GM19438 (cell line): ENCODE data around the gene PRSS53.

Experiments used
- ATAC-seq: cut with Tn5 transposase; IDR thresholded peaks from one replicate; pipeline ENCODE4 v1.9.1; 2021; ENCODE audit warnings: low read depth; ENCODE audit not compliant: unreplicated experiment

The PRSS53 gene

DNA sequence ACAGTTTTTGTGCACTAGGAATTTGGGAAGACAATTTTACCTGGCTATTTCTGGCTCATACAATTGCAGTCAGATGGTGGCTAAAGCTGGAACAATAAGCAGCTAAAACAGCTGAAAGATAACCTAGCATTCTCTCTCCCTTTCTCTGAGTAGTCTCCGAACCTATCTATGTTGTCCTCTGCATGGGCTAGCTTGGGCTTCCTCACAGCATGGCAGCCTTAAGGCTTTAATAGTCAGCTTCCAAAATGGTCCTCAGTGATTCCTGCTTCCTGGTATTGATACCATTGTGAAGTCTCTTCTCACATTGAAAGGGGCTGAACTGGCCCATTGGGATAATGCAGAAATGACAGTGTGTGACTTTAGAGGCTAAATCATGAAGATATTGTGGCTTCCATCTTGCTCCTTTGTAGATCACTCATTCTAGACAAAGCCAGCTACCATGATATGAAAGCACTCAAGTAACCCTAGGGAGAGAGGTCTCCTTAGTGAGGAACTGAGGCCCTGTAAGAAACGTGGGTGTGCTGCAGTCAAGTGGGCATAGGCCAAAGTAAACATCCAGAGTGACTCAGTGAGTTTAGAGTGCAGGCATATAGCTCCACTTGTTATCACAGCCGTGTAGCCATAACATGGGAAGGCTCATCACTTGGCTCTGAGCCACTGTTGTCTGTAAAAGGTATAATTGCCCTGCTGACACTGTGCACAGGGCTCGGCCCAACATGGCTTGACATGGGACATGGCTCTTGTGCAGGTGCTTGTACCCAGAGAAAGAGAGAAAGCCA is 11.3 kb upstream of the PRSS53 start:
- ATAC-seq, result no peak

DNA sequence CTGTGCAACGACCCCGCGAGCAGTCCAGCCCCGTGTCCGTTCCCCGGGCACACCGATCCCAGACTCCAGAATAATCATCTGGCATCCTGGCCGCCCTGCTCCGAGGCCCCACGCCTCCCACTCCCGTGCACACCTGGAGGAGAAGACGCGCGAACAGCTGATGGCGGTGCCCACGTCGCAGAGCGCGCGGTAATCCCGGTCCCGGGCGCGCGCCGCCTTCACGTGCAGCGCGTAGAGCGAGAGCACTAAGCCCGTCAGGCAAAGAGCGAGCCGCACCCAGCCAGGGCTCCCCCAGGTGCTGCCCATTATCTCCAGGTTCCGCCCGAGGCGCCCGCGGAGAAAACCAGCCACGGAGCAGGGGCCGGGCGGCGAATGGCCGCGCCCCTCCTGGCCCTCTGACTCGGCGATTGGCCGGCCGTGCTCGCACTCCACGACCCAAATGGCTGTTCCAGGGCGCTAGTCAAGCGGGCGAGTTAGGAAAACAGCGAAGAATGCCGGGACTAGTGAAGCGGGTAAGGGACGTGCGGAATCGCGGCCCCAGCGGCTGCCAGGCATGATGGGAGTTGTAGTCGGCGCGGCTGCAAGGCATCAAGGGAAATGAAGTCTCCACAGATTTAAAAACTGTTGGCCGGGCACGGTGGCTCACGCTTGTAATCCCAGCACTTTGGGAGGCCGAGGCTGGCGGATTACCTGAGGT is 5.8 kb upstream of the PRSS53 start, which contains the start of gene VKORC1:
Gene VKORC1 (minus strand): TSS at position 374 of the 697 bp plus-strand sequence. CDS start 68 bp downstream, at position 306.
- ATAC-seq, result peak; percentile 82

DNA sequence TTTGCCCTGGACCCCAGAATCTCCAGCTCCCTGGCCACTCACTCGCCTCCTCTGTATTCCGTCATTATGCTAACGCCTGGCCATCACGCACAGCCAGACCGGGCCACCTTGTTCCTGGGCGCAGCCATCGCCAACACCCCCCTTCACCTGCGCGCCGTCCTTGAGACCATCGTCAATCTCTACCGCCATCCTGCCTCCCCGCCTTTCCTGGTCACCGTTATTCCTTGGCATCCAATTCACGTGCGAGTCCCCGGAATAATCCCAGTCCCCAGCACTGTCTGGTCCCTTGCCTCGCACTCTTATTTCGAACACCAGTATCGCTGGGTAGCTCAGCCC is 5.3 kb upstream of the PRSS53 start:
- ATAC-seq, result no peak

DNA sequence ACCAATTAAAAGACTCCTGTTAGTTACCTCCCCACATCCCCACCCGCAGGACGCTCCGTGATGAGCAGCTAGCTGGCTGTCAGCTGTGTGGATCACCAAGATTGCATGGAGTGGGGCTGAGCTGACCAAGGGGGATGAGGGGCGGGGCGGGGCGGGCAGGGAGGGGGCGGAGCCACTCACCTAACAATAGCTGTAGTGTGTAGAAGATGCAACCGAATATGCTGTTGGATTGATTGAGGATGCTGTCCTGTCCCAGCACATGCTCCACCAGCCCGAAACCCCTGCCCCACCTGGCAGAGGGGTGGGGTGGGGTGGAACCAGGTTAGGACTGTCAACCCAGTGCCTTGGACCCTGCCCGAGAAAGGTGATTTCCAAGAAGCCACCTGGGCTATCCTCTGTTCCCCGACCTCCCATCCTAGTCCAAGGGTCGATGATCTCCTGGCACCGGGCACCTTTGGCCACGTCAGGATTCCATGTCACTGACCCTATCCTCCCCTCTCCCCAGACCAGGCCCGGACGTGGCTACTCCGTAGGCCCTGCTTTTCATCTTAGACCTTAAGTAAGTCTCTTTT is 4.5 kb upstream of the PRSS53 start:
- ATAC-seq, result no peak

DNA sequence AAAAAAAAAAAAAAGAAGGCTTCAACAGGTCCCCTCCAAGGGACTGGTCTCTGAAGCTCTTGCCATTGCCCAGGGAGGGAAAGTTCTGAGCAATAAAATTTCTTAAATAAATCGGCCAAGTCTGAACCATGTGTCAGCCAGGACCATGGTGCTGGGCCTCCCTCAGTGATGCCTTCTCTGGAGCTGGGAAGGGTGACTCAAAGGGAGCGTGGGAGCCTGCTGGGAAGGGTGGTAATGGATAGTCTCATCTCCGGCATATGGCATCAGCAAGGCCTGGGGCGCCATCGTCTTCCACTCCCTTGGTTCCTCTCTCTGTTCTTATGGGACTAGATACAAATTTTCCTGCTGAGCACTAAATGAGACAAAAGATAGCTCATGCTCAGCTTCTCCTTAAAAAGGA is 3.6 kb upstream of the PRSS53 start:
- no peak for ATAC-seq

DNA sequence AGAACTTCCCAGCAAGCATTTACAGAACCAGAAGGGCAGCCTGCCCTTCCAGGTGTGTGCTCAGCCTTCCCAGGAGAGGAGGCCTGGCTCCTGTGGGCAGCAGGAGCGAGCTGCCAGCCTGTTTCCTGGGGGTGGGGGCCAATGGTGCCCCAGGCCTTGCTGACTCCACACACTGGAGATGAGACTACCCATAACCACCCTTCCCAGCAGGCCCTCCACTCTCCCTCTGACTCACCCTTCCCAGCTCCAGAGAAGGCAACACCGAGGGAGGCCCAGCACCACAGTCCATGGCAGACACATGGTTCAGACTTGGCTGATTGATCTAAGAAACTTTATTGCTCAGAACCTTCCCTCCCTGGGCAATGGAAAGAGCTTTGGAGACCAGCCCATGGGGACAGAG is 1.8 kb upstream of the PRSS53 start:
- ATAC-seq, result no peak

DNA sequence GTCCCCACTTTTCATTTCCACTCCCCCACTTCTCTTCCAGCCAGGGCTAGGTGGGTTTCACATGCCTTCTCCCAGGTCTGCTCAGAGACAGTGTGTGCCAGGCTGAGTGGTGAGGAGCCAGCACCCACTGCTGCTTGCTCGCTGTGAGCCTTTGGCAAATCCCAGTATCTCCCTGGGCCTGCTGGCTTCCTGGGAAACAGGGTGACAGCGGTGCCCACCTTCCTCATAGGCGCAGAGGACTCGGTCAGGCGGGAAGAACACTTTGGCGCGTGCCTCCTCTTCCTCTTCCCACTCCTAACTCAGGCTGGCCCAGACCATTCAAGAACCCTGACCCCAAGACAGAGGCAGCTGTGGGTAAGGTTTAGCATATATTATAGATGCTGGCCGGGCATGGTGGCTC is 456 bp upstream of the PRSS53 start:
- no peak for ATAC-seq

DNA sequence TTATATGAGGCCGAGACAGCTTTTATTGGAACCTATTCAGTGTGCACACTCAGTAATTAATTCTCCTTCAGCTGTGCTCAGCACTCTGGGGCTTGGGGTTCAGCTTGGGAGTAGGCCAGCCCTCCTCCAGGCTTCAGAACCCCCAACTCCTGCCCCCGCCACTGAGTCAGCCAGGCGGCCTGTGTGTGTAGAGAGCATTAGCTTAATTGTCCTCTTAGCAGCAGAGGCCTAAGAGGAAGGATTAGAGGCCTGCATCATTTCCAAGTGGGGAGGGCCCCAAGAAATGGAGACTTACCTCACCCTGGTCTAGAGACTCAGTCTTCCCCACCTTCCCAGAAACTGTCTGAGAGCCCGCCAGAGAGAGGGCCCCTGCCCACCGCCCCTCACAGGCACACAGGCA is 772 bp downstream of the PRSS53 start:
- no peak for ATAC-seq

DNA sequence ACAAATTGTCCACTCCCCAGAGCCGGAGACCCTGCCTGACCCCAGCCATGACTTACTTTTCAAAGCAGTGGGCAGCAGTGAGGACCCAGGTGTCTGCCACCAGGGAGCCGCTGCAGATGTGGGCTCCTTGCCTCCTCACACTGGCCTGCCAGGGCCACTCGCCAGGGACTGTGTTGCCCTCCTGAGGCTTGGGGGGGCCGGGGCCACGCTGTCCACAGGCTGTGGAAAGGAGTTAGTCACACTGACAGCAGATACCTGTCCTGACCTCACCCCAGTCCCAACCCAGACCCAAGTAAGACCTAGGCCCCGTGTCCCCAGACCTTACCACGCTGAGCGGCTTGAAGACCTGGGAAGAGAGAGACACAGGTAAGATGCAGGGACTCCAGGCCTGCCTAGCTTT is 1.3 kb downstream of the PRSS53 start:
- no peak for ATAC-seq

DNA sequence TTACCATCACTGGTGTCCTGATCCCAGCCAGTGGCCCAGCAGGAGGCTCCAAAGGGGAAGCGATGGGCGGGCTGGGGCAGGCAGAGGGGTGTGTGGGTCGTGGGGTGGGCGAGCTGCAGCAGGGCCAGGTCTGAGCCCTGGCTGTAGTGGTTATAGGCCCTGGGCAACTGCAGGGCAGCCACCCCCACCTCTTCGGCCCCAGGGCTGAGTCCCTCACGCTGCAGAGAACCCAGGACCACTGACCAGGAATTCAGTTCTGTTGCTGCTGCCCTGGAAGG is 2.2 kb downstream of the PRSS53 start:
- no peak for ATAC-seq

DNA sequence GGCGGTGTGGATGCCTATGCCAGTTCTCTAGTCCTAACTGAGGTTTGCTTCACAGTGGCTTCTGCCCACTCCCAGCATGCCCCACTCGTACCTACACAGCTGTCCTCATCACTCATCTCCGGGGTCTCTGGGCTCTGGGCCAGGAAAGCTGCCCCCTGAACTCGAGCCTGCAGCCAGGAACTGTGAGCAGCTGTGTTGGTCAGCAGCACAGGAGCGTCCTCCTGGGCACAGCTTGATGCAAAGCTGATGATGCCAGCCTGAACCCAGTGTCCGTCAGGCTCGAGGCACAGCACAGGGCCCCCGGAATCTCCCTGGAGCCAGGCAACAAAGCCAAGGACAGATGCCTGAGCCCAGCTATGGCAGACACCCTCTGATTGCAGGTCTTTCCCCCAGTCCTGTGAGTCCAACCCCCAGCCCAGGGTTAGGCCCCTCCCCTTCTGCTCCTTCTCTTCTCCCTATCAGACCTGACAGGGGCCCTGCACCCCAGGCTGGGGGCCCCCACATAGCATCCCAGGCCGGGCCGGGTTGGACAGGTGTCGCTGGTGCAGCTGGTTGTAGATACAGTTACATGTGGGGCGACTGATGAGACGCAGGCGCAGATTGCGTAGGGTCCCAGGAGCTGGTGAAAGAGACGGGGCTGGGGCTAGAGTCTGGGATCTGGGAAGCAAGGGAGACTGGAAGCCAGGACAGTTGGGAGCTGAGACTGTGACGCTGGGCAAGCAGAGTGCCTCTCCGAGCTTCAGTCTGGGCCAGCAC is 2.7 kb downstream of the PRSS53 start:
- ATAC-seq, result no peak

DNA sequence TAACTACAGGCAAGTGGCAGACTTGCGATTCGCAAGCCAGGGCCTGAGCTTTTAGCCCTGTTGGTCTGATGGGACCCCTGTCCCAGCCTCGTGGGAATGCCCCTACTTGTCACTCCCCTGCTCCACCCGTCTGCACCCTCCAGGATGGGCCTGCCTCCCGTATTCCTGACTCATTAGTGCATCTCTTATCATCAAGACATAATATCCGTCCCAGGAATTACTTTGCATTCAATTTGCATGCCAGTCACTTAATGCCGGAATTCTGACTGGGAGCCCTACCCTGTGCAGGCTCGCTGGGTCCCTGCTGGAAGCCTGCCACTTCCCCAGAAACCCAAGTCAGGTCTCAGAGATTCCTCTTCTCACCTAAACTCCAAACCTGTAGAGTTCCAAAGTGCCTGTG is 3.3 kb downstream of the PRSS53 start:
- ATAC-seq, result no peak

DNA sequence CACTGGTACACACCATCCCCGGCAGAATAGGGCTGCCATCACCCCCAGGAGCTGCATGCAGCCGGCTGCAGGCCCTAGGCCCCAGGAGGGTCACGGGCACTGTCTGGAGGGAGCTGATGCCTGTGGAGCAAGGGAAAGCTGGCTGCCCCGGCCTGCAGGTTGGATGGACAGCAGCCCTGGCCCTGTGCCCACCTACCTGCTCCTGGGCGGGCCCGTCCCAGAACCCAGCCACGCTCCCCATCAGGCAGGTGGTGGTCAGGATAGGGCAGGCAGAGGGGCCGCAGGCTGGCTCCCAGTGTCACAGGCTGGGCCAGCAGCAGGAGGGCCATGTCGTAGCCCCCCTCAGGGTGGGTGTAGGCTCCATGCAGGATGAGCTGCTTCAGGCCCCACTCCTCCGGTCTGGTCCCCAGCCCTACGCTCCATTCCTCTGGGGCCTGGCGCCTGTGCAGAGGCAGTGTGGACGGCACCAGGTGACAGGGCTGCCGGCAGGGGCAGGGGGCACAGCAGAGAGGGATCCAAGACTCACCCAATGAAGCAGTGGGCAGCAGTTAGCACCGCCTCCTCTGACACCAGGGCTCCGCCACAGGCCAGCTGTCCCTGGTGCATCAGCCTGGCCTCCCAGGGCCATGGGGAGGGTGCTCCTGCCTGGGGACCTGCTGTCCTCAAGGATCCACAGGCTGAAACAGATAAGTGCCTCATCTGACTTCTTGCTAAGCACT is 4.0 kb downstream of the PRSS53 start:
- ATAC-seq, result no peak

DNA sequence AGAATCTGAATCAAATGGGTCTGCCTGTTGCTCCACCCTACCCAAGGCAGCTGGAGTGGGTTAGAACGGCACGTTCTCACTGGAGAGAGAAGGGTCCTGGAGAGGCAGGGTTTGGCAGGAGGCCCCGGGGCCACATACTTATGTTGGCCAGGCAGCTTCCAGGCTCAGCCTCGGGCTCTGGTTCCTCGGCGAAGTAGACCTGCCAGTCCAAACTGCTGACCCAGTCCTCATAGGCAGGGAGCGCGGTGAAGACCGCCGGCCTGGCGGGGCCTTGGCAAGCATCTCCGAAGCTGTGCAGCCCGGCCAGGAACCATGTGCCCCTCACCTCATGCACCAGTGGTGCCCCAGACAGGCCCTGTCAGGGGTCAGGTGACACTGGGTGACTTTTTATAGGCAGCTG is 4.8 kb downstream of the PRSS53 start:
- no peak for ATAC-seq

DNA sequence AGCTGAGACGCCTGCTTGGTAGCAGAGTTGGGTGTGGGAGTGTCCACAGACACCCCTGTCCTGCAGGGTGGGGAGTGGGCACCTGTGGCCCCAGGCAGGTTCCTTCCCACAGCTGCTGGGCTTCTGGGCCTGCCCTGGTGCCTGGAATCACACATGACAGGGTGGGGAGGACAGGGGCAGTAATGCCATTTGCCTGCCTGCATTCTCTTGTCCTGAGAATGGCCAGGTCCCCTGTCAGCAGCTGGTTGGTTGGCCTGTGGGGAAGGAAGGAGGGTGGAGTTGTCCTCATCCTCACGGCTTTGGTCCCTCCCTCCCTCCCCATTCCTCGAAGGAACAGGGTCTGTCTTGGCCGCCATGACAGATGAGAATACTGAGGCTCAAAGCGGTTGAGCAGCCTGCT is 5.2 kb downstream of the PRSS53 start:
- no peak for ATAC-seq

DNA sequence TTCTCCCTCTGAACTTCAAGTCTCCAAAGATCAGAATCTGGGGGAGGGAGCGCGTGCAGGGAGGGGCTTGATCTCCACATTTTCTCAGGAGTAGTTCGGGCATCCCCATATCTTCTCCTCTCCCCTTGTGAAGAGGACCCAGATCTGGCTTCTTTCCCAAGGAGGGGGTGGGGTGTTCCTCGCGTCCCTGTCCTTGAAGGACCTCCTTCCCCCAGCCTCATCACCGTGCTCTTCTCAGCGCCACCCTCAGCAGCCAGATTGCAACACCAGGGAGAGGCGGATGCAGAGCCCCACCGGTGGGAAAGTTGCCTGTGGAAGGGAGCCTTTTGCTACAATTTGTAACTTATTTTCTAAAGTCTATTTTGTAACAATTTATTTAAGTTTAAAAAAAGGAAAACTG is 5.7 kb downstream of the PRSS53 start:
- ATAC-seq, result no peak

DNA sequence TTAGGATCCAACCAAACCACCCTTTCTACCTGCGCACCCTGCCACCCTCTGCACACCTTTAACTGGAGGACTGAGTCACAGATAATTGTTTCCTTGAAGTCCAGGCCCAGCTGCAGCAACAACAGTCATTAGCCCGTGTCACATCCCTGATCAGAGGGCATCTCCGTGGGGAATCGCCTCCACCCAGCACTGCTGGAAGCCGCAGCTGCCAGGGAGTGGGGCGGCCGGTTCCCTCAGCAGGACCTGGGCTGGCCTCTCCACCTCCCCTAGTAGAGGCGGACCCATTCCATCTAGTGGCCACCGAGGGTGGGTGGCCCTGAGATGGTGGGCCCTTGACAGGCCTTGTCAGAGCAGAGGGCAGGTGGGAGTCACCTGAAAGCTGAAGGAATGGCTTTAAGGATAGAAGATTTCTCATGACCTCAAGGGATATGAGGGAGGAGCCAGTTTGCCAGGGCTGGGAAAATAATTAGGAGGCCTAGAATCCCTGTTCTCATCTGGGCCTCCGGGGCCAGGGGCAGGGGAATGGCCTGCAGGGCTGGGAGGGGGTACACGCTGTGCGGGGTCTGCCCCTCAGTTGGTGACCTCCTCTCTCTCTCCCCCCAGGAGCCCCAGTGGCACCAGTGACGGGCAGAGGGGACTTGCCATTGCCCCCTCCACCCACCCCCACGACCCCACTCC is 6.2 kb downstream of the PRSS53 start:
- ATAC-seq, result no peak

DNA sequence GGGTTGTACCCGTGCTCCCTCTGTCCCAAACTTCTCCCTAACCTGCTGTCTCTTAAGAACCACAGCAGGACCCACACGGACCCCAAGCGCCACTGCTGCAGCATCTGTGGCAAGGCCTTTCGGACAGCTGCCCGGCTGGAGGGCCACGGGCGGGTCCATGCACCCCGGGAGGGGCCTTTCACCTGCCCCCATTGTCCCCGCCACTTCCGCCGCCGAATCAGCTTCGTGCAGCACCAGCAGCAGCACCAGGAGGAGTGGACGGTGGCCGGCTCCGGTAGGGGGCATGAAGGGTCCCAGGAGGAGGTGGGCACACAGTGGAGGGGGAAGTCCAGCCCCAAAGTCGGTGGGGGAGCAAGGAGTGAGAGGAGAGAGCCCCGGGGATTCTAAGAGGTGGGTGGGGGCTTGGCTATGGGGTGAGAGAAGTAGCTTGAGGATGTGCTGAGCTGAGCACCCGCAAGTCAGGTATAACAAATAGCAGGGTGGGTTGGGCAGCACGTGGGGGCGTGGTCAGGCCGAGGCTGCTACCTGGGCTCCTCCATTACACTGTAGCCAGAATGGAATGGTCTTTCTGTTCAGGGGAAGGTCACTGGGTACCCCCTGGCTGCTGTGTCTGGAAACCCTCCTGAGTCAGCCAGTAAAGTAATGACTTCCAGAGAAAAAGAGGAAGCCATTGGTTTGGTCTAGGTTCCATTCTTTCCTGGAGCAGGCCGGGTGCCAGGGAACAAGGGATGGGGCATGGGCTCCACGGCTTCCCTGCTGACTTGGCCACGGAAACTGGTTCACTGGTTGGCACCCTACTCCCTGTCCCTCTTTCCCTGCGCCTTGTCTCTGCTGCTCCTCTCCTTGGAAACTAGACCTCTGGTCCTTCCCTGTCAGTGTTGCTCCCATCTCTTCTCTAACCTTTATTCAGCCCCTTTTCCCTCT is 7.1 kb downstream of the PRSS53 start:
- no peak for ATAC-seq

DNA sequence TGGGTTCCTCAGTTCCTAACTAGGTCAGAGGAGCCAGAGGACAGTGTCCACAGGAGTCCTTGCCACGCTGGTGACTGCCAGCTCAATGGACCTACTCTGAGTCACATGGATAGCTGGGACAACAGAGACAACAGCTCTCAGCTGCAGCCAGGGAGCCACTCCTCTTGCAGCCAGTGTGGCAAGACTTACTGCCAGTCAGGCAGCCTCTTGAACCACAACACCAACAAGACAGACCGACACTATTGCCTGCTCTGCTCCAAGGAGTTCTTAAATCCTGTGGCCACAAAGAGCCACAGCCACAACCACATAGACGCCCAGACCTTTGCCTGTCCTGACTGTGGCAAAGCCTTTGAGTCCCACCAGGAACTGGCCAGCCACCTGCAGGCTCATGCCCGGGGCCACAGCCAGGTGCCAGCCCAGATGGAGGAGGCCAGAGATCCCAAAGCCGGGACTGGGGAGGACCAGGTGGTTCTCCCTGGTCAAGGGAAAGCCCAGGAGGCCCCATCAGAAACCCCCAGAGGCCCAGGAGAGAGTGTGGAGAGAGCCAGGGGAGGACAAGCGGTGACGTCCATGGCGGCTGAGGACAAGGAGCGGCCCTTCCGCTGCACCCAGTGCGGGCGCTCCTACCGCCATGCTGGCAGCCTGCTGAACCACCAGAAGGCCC is 7.9 kb downstream of the PRSS53 start:
- no peak for ATAC-seq
